Transverse colon (tissue), 3 donors: ENCODE results near the gene IL22RA1.

Experiments
- POLR2A ChIP-seq: fragments of 450-650 bp; IDR thresholded peaks from one replicate; pipeline ENCODE4 v1.6.1; 2016; ENCODE audit warnings: antibody characterized with exemption, mild to moderate bottlenecking, moderate library complexity
- TF ChIP-seq, protein P1 (sequence below), 5 experiments: fragments of 200-600 bp in 3 of 5; fragments of 450-650 bp in 2 of 5; sonication (generic) in 3 of 5; IDR thresholded peaks; 1 replicate in 2 of 5; 2 replicates in 3 of 5; pipeline ENCODE4 v1.5.1; 2016 to 2017; ENCODE audit warnings: antibody characterized with exemption in 5 of 5, inconsistent platforms in 3 of 5, mild to moderate bottlenecking in 2 of 5, moderate library complexity in 1 of 5

DNA sequence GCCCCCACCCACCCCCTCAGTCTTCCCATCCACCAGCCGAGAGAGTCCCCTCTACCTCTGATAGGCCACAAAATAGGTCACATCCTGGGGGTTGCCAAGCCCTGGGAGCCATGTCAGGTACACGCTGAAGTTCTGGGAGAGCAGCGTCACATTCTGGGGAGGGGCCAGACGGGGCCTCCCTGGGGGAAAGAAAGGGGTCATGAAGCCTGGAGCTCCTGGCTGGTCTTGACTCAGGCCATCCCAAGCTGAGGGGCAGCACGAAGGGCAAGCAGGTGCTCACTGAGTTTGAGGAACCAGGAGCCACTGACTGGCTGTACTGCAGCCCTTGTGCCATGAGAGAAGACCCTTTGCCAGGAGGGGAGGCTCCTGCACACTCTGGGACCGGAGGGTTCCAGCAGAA, 37.7 kb upstream of the IL22RA1 start:
- TF ChIP-seq, protein P1, sequence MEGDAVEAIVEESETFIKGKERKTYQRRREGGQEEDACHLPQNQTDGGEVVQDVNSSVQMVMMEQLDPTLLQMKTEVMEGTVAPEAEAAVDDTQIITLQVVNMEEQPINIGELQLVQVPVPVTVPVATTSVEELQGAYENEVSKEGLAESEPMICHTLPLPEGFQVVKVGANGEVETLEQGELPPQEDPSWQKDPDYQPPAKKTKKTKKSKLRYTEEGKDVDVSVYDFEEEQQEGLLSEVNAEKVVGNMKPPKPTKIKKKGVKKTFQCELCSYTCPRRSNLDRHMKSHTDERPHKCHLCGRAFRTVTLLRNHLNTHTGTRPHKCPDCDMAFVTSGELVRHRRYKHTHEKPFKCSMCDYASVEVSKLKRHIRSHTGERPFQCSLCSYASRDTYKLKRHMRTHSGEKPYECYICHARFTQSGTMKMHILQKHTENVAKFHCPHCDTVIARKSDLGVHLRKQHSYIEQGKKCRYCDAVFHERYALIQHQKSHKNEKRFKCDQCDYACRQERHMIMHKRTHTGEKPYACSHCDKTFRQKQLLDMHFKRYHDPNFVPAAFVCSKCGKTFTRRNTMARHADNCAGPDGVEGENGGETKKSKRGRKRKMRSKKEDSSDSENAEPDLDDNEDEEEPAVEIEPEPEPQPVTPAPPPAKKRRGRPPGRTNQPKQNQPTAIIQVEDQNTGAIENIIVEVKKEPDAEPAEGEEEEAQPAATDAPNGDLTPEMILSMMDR (IDR thresholded peaks at IDR 0.05): no peak
- TF ChIP-seq POLR2A: no peak
